ENCODE data around the gene ABCA12. TPM values are rescaled to one million over a fixed set of nuclear protein-coding genes. Genes with fewer than 3 reads are reported as not detected.
A peak's percentile ranks its signal among the peaks of the same experiment; 100 is the strongest.

ABCA12 gene
- polyA plus RNA-seq, 4 donors: 0.19 to 0.25 (median 0.23) TPM

DNA sequence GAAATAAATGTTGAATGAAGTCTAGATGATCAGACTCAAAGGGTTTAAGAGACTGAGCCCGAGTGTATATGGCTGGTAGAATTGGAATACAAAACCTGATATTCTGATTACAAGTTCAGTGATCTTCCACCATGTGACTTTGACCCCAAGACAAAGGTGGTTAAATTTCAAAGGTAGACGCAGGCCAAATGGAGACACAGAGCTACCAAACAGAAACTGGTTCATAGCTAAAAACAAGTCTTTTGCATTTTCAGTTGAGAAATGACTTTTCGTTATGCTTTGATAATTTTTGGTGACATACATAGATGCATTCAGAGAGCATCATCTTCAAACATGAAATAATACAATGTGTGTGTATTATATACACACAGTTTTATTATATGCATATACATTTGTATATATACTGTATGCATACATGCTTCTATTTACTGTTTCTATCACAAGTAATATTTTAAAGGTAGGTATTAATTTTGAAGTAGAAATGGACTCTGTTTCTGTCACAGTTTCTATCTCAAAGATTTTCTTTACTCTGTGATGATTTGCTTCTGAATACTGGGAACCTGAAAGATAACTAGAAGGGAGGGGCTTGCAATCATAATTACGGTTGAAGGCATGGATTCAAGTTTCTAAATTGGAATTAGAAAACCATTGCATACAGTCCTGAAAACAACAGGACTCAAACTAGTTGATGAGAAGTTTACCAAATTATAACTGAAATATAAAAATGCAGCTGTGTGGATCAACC lies 142.3 kb downstream of the ABCA12 start:
- no peak for DNase-seq (ENCODE audit: low read depth in 4 of 4, low spot score in 3 of 4)

DNA sequence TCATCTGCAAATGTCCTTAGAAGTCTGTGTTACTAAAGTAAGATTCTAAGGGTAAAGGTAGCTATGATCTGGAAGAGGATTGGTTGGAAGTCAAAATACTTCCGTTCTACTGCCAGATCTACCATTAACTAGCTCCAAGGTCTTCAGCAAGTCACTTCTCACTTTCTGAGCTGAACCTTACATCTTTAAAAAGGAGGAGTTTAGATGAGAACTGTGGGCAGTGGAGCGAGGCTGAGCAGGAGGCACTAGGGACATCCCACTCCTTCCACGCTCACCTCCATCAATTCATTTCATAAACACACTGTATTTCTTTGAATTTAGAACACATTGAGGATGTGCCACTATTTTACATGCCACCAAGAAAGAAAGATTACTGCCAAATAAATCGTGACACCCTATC lies 143.0 kb downstream of the ABCA12 start:
- DNase-seq (ENCODE audit: low read depth in 4 of 4, low spot score in 3 of 4): no peak

DNA sequence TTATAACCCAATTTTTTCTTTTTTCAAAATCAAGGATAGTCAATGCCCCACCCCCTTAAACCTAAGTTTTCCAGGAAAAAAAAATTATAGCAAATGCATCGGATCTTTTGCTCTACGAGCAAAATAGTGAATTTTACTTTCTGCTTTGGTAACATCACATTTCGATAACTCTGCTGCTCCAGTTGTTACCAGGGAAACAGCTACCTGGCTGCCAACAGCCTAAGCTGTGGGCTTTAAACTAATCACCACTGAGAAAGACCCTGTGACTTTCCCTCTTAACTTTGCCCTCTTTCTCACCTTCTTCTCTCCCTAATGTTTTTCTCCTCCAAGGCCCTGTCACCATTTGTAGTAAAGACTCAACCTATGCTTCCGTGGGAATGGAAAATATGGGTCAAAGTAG lies 145.5 kb downstream of the ABCA12 start:
- no peak for DNase-seq (ENCODE audit: low read depth in 4 of 4, low spot score in 3 of 4)

DNA sequence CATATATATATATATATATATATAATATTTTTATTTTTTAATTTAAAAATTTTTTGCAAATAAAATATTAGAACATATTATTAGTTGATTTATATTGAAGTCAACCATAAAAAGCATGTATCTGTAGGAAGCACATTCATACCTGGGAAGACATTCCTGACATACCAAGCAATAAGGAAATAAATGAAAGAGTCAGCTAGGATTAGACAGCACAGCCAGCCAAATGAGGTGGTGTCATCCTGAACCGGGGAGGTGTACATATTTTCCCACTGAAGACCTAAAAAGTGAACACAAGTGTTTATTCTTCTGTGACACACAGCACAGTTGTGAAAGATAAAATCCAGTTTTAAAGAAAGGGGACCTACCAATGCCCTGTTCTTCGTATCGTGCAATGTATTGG lies 149.2 kb downstream of the ABCA12 start:
- DNase-seq (ENCODE audit: low read depth in 4 of 4, low spot score in 3 of 4): no peak

DNA sequence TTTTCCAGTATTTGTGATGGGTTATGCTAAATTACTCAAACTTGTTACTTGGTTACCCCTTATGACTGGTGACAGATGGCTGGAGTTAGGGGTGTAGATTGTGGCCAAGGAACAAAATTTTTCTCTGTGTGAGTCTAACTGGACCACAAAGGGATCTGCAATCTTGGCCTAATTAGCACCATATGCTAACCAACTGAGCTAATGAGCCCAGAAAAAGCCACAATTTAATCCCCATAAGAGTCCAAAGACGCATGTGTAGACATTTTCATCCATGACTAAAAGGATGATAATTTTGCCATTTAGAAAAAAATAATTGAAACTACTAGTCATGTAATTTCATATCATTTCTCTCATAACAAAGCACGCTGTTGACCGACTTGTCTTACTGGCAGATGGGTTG lies 151.2 kb downstream of the ABCA12 start:
- DNase-seq (ENCODE audit: low read depth in 4 of 4, low spot score in 3 of 4): no peak

DNA sequence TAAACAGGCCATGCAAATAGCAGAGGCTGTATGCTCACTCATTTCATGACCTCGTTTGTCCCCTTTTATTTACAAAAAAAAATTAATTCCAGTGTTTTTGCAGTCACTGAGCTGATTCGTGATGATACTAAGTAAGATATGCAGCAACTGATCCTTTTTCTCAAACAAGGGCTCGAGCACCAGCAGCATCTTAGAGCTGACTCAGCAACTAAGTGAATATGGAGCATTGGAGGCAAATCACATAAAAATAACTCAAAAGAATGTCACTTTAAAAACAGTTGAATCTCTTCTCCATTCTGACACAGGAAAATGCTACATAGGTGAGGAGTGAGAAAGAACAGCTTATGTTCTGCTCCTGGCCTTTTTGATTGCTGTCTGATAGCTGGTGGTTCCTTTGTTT lies 152.8 kb downstream of the ABCA12 start:
- DNase-seq (ENCODE audit: low read depth in 4 of 4, low spot score in 3 of 4): no peak

DNA sequence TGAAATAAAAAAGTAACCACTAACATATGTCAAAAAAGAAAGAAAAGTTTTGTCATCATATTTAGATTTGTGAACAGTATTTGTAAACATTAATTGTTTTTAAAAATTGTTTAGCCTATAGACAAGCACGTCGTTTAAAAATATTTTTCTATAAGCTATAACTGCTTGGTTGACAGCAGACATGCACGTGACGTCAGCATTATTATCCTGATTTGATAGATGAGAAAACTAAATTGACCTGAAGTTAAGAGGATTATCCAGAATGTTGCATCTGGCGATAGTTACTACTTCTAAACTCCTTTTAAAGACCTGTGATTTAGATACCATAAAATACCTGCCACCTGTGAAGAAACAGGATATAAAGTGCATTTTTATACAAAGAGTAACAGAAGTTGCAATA lies 172.0 kb downstream of the ABCA12 start:
- no peak for DNase-seq (ENCODE audit: low read depth in 4 of 4, low spot score in 3 of 4)

DNA sequence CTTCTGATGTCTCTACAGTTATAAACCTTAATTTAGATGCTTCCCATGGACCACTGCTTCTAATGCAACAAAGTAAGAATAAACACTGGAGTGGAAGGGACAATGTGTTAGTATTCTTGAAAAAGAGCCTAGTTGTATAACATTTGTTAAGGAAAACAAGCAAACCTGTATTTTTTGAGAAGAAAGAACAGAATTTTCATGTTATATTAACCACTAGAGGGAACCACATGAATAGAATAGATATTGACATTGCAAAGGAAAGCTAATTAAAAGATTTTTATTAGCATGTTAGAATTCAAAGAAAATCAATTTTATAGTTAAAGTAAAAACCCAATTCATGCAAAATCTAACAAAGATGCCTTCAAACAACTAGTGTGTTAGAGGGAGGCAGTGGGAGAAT lies 177.7 kb downstream of the ABCA12 start:
- DNase-seq (ENCODE audit: low read depth in 4 of 4, low spot score in 3 of 4): no peak

DNA sequence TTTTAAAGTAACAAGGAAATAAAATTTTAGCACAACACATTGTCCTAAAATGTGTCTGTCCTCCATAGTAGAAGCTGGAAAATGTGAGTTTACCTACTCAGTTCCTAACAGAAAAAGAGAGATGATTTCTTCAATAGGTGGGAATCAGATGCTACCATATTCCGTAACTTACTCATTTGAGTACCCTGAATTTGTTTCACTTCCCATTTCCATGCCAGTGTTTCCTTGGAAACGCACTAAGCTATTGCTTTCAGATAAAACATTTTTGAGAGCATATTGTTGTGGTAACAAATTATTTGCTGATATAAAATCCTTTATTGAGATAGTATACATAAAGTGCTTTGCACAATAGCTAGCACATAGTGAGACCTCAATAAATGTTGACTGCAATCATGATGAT lies 191.5 kb downstream of the ABCA12 start:
- DNase-seq (ENCODE audit: low read depth in 4 of 4, low spot score in 3 of 4): no peak

DNA sequence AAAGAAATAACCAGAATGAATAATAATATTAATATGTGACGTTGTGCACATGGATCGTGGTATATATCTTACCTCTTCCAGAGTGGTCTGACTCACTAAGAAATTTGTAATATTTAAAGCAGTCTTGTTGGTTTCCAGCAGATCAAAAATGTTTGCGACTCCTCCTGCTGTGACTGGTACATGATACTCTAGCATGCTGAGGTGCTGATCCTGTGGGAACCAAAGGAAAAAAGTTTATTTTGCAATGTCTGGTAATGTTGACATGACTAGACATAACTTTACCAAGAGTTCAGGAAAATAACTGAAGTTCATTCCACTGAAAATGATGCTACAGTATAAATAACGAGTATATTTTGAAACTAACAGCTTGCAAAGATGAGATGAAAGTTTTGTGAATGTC lies 204.4 kb downstream of the ABCA12 start:
- no peak for DNase-seq (ENCODE audit: low read depth in 4 of 4, low spot score in 3 of 4)

DNA sequence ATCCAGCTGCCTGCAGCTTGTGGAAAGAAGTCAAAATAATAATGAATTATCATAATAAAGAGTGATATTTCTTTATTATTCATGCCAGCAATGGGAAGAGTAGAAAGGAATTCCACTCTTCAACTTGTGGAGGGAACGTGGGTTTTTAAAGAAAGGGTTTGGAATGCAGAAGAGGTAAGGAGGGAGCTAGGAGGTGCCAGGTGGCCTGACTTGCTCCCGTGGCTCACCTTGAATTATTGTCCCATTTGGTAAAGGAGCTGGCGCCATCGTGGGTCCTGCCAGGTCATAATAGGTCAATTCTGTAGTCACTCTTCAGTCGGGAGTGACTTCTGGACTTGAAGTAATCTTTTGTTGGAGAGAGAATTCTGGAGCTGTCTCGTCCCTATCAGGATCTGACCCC lies 233.8 kb downstream of the ABCA12 start:
- DNase-seq (ENCODE audit: low read depth in 4 of 4, low spot score in 3 of 4): no peak

DNA sequence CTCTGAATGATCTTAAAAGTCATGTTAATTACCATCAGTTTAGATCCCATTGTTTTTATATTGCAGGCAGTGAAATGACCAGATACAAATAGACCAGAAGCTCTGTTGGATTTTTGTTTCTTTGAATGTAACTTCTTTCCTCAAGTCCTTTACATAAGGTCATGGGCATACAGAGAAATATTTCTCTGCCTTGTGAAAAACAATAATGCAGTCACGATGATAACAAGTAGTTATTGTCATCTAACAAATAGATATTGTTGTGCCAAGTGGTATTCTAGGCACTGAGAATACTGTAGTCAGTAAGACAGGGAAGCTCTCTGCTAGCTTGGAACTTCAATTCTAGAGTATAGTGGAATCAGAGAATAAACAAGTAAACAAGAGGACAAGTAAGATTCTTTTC lies 234.2 kb downstream of the ABCA12 start:
- no peak for DNase-seq (ENCODE audit: low read depth in 4 of 4, low spot score in 3 of 4)

DNA sequence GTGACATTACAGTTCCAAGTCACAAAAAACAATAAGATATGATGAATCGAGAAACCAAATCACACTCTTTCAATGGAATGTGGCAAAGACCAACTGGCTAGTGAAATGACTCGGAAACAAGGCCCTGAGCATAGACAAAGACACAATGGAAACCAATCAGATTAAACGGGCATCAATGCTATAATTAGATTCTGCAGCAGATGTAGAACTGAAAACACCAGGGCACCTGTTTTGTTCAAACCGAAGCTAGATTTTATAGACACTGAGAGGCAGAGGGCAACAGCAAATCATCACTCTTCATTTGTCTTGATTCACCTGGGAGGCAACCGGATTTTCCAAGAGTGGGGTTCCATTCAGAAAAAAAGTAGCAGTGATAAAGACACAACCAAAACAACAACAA lies 236.1 kb downstream of the ABCA12 start:
- DNase-seq (ENCODE audit: low read depth in 4 of 4, low spot score in 3 of 4): no peak

DNA sequence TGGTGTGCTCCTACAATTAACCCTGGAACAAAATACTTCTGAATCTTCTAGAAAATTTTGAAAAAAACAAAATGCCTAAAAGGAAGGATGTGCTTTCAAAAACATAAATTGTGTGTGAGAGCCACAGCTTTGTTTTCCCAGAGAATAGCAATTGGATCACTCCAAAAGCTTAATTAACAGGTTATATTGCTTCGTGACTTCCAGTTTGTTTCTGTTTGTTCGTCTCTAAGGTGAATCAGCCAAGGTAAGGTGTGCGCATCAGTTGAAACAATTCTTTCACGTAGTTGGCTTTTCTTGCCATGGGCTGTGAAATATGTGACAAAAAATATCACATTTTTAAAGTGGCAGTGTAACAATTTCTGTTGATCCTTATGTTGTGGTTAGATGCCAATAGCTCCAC lies 238.7 kb downstream of the ABCA12 start:
- DNase-seq (ENCODE audit: low read depth in 4 of 4, low spot score in 3 of 4): no peak

DNA sequence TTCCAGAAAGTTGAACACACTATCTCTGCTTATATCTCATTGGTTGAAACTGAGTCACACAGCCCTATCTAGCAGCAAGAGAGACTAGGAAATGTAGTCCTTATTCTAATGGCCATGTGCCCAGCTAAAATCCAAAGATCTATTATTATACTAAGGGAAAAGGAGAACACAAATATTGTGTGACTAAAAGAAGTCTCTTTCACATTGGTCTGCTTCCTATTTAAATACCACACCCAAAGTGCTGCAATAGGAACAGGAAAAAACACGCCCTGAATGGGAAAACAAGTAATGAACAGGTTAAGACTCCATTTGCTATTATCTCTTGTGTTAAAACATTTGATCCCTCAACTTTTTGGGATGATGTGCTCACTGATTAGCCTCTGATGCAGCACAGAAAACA lies 242.2 kb downstream of the ABCA12 start:
- DNase-seq (ENCODE audit: low read depth in 4 of 4, low spot score in 3 of 4): no peak

DNA sequence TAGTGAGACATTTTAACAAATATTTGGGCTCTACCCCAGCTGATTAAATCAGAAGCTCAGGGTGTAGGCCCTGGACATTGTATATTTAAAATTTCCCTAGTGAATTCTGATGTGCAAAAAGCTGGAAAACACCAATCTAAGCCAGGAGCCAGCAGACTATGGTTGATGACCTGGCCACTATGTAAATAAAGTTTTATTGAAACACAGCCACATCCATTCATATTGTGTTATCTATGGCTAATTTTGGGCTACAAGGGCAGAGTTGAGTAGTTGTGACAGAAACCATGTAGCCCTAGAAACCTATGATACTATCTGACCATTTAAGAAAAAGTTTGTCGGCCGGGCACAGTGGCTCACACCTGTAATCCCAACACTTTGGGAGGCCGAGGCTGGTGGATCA lies 243.0 kb downstream of the ABCA12 start:
- DNase-seq (ENCODE audit: low read depth in 4 of 4, low spot score in 3 of 4): no peak

DNA sequence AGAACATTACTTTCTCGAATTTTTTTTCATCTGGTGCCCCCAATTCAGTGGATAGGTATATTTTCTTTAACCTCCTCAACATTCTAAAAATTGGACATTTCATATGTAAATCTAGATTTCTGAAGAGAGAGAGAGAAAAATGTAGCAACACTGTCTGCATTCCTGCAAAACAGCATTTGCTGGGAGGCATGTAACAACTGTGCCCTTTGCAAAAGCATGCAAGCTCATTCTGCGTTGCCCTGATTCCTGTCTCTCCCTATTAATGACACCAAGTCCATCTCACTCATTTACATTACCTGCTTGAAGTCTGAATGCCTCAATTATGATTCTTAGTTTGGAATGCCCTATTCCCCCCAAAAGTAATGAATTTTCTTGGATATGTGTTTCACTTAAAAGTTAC lies 249.1 kb downstream of the ABCA12 start:
- no peak for DNase-seq (ENCODE audit: low read depth in 4 of 4, low spot score in 3 of 4)

DNA sequence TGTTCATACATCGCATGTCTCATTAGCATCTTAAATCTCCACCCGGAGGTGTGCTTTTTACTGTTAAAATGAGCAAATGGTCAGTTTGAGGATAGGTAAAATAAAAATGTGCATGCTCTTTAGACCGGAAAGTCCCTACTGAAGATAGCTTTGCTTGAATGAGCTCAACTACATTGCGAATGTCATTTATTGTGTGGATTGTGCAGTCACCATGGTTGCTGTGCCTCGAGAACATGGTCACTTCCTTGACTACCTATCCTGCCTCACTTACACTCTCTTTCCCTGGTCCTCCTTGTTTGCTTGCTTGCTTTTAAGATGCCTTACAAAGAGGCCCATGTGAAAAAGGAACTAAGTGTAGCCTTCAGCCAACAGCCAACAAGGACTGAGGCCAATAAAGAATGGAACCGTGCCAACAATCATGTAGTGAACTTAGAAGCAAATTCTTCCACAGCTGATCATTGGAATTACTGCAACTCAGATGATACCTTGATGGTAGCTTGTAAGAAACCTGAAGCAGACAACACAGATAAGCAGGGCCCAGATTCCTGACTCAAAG lies 256.7 kb downstream of the ABCA12 start:
- peak in 2 of 4 donors; percentile 4 to 7 for DNase-seq (ENCODE audit: low read depth in 4 of 4, low spot score in 3 of 4)

Other genes with a start within 250 kb of the ABCA12 start
- 100 to 1,000 TPM; 114 to 149 (median 131) TPM for gene ATIC, start 173.4 kb upstream of the ABCA12 start, polyA plus RNA-seq (ENCODE audit: insufficient read length in 4 of 4)

All from right renal pelvis (tissue), 4 donors.